ENCODE measurements around the gene SOD2.
A peak's percentile ranks its signal among the peaks of the same experiment; 100 is the strongest.

SOD2 gene

DNA sequence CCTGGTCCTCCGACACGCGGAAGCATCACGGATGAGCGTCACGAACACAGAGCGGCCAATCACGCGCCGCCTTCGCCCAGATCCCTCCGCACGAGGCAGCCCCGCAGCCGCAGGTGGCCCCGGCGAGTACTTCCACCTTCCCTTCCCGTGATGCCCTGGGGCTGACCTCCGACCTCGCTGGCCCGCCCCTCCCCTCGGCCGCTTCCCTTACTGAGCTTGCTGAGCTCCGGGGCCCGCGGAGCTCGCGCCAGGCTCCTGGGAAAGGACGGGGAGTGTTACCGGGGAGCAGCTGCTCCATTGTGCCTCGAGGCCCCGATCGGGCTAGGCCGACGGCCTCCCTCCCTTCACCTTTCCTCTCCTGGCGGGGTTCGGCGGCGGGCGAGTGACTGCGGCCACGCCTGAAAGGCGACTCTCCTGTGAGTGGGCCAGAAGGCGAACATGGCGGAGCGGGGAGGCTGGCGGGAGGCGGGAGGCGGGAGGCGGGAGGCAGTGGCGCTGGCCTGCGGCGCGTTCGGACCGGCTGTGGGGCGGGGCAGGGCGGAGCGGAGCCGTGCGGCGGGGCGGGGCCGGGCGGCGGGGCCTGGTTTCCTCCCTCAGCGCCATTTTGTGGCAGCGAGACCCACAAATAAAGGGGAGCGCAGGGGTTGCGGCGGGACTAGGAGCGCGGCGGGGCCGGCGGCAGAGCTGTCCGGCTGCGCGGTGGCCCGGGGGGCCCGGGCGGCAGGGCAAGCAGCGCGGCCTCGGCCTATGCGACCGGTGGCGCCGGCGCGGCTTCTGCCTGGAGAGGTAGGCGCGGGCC, 34.1 kb upstream of the SOD2 start, which contains the start of gene WTAP (continued):
- no peak for TF ChIP-seq ZNF654 (tag by site-specific recombination; IDR thresholded peaks at IDR 0.05; ENCODE audit: low read depth)
- TF ChIP-seq GFI1B (tag by site-specific recombination; IDR thresholded peaks at IDR 0.05): peak; percentile 61
- TF ChIP-seq ZNF549 (tag by site-specific recombination; IDR thresholded peaks at IDR 0.05): no peak
- TF ChIP-seq SP3 (tag by site-specific recombination; IDR thresholded peaks at IDR 0.05): peak; percentile 97
- peak; percentile 75 for TF ChIP-seq GLIS1 (tag by site-specific recombination; IDR thresholded peaks at IDR 0.05)
- no peak for TF ChIP-seq ZNF433 (tag by site-specific recombination; IDR thresholded peaks at IDR 0.05; ENCODE audit: low read depth)
- TF ChIP-seq, protein P1, sequence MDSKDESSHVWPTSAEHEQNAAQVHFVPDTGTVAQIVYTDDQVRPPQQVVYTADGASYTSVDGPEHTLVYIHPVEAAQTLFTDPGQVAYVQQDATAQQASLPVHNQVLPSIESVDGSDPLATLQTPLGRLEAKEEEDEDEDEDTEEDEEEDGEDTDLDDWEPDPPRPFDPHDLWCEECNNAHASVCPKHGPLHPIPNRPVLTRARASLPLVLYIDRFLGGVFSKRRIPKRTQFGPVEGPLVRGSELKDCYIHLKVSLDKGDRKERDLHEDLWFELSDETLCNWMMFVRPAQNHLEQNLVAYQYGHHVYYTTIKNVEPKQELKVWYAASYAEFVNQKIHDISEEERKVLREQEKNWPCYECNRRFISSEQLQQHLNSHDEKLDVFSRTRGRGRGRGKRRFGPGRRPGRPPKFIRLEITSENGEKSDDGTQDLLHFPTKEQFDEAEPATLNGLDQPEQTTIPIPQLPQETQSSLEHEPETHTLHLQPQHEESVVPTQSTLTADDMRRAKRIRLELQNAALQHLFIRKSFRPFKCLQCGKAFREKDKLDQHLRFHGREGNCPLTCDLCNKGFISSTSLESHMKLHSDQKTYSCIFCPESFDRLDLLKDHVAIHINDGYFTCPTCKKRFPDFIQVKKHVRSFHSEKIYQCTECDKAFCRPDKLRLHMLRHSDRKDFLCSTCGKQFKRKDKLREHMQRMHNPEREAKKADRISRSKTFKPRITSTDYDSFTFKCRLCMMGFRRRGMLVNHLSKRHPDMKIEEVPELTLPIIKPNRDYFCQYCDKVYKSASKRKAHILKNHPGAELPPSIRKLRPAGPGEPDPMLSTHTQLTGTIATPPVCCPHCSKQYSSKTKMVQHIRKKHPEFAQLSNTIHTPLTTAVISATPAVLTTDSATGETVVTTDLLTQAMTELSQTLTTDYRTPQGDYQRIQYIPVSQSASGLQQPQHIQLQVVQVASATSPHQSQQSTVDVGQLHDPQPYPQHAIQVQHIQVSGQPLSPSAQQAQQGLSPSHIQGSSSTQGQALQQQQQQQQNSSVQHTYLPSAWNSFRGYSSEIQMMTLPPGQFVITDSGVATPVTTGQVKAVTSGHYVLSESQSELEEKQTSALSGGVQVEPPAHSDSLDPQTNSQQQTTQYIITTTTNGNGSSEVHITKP (tag by site-specific recombination; IDR thresholded peaks at IDR 0.05): peak; percentile 87
- TF ChIP-seq, protein P2, sequence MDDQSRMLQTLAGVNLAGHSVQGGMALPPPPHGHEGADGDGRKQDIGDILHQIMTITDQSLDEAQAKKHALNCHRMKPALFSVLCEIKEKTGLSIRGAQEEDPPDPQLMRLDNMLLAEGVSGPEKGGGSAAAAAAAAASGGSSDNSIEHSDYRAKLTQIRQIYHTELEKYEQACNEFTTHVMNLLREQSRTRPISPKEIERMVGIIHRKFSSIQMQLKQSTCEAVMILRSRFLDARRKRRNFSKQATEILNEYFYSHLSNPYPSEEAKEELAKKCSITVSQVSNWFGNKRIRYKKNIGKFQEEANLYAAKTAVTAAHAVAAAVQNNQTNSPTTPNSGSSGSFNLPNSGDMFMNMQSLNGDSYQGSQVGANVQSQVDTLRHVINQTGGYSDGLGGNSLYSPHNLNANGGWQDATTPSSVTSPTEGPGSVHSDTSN (CRISPR knock-in tag; IDR thresholded peaks at IDR 0.05): peak; percentile 96
- TF ChIP-seq ZNF423 (tag by site-specific recombination; IDR thresholded peaks at IDR 0.05): peak; percentile 54; the same call in 1 of the 2 replicates
- peak; percentile 61 for TF ChIP-seq ZBTB17 (tag by site-specific recombination; IDR thresholded peaks at IDR 0.05)
- TF ChIP-seq ZNF561 (tag by site-specific recombination; IDR thresholded peaks at IDR 0.05; ENCODE audit: borderline replicate concordance): peak; percentile 97
- peak; percentile 59 for TF ChIP-seq ZNF596 (tag by site-specific recombination; IDR thresholded peaks at IDR 0.05)
- TF ChIP-seq ZNF211 (tag by site-specific recombination; IDR thresholded peaks at IDR 0.05; ENCODE audit: low read depth): no peak
- TF ChIP-seq, protein P3, sequence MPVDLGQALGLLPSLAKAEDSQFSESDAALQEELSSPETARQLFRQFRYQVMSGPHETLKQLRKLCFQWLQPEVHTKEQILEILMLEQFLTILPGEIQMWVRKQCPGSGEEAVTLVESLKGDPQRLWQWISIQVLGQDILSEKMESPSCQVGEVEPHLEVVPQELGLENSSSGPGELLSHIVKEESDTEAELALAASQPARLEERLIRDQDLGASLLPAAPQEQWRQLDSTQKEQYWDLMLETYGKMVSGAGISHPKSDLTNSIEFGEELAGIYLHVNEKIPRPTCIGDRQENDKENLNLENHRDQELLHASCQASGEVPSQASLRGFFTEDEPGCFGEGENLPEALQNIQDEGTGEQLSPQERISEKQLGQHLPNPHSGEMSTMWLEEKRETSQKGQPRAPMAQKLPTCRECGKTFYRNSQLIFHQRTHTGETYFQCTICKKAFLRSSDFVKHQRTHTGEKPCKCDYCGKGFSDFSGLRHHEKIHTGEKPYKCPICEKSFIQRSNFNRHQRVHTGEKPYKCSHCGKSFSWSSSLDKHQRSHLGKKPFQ (tag by site-specific recombination; IDR thresholded peaks at IDR 0.05): peak; percentile 57; the same call in 1 of the 2 replicates
- peak; percentile 84; the same call in 1 of the 2 replicates for TF ChIP-seq ZBTB48 (tag by site-specific recombination; IDR thresholded peaks at IDR 0.05)
- no peak; the same call in 1 of the 2 replicates for TF ChIP-seq GLI4 (tag by site-specific recombination; IDR thresholded peaks at IDR 0.05)
- no peak for TF ChIP-seq MEIS1 (CRISPR knock-in tag; IDR thresholded peaks at IDR 0.05; ENCODE audit: borderline replicate concordance)
- no peak for TF ChIP-seq ZNF510 (tag by site-specific recombination; IDR thresholded peaks at IDR 0.05; ENCODE audit: insufficient replicate concordance)
- peak; percentile 99 for TF ChIP-seq BCL11B (tag by site-specific recombination; IDR thresholded peaks at IDR 0.05; ENCODE audit: low read depth)
- TF ChIP-seq, protein P4, sequence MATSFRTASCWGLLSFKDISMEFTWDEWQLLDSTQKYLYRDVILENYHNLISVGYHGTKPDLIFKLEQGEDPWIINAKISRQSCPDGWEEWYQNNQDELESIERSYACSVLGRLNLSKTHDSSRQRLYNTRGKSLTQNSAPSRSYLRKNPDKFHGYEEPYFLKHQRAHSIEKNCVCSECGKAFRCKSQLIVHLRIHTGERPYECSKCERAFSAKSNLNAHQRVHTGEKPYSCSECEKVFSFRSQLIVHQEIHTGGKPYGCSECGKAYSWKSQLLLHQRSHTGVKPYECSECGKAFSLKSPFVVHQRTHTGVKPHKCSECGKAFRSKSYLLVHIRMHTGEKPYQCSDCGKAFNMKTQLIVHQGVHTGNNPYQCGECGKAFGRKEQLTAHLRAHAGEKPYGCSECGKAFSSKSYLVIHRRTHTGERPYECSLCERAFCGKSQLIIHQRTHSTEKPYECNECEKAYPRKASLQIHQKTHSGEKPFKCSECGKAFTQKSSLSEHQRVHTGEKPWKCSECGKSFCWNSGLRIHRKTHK (tag by site-specific recombination; IDR thresholded peaks at IDR 0.05): no peak
- TF ChIP-seq, protein P5, sequence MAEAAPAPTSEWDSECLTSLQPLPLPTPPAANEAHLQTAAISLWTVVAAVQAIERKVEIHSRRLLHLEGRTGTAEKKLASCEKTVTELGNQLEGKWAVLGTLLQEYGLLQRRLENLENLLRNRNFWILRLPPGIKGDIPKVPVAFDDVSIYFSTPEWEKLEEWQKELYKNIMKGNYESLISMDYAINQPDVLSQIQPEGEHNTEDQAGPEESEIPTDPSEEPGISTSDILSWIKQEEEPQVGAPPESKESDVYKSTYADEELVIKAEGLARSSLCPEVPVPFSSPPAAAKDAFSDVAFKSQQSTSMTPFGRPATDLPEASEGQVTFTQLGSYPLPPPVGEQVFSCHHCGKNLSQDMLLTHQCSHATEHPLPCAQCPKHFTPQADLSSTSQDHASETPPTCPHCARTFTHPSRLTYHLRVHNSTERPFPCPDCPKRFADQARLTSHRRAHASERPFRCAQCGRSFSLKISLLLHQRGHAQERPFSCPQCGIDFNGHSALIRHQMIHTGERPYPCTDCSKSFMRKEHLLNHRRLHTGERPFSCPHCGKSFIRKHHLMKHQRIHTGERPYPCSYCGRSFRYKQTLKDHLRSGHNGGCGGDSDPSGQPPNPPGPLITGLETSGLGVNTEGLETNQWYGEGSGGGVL (tag by site-specific recombination; IDR thresholded peaks at IDR 0.05): 0 out of 2 replicates have a peak, but pooled peaks have one; percentile 26
- TF ChIP-seq, protein P6, sequence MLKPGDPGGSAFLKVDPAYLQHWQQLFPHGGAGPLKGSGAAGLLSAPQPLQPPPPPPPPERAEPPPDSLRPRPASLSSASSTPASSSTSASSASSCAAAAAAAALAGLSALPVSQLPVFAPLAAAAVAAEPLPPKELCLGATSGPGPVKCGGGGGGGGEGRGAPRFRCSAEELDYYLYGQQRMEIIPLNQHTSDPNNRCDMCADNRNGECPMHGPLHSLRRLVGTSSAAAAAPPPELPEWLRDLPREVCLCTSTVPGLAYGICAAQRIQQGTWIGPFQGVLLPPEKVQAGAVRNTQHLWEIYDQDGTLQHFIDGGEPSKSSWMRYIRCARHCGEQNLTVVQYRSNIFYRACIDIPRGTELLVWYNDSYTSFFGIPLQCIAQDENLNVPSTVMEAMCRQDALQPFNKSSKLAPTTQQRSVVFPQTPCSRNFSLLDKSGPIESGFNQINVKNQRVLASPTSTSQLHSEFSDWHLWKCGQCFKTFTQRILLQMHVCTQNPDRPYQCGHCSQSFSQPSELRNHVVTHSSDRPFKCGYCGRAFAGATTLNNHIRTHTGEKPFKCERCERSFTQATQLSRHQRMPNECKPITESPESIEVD (tag by site-specific recombination; IDR thresholded peaks at IDR 0.05): 0 out of 2 replicates have a peak, but pooled peaks have one; percentile 36
- no peak for TF ChIP-seq ZNF514 (tag by site-specific recombination; IDR thresholded peaks at IDR 0.05)
- peak; percentile 91 for TF ChIP-seq SP2 (tag by site-specific recombination; IDR thresholded peaks at IDR 0.05)
- 0 out of 2 replicates have a peak, but pooled peaks have one; percentile 27 for TF ChIP-seq ZNF266 (tag by site-specific recombination; IDR thresholded peaks at IDR 0.05; ENCODE audit: low read depth)
- no peak; the same call in 1 of the 2 replicates for TF ChIP-seq ZNF777 (tag by site-specific recombination; IDR thresholded peaks at IDR 0.05; ENCODE audit: borderline replicate concordance)
- TF ChIP-seq ZNF214 (tag by site-specific recombination; IDR thresholded peaks at IDR 0.05; ENCODE audit: borderline replicate concordance): no peak
